Stimulated activated CD8-positive, alpha-beta memory T cell treated with anti-CD3 and anti-CD28 coated beads, Interleukin-7, amount 100 ng/mL, for 1 hour (primary cell): ENCODE results near the gene TMEM218.

Experiments used
- DNase-seq, 2 donors: peaks; one replicate each; pipeline ENCODE4 v3.0.0-alpha.2; 2020; ENCODE audit warnings: low read depth in 2 of 2

Gene TMEM218

DNA sequence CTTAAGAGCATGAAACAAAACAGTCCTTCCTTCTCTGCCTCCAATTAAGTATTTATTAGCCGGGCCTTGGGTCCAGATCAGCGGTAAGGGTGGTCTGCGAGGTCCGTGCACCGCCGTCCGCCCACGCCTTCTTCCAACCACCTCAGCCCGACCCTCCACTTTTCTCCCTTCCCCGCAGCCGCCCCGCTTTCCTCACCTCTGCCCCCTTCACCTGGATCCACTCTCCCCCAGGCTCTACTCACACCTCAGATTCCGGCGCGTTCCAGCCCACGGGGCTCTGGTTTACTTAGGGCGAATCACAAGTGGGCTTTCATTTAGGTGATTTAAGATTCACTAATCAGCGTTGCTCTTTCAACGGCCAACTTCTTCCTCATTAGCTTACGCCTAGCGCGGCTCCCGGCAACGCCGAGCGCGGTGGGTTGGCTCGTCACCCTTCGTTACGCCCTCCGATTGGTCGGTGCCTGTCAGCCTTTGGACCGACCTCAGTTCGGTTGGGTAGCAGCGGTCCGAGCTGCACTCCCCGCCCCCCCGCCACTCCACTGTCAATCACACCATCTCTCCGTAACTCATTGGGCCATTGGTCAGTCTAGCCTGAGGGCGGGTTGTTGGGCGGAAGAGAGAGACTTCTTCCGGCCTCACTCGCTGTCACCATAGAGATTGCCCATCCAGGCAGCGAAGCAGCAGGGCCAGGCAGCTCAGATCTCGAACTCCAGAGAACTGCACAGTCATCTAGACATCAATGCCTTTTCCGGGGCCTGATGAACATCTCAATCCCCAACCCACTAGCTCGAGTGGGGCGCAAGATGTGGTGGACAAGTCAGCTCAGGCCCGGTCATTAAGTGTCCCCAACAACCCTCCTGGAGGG lies at the start of gene TMEM218:
Gene TMEM218 (minus strand): TSS at position 284 of the 865 bp plus-strand sequence. CDS start 9,385 bp downstream, outside the sequence.
- DNase-seq = peak; percentile 86 to 91

DNA sequence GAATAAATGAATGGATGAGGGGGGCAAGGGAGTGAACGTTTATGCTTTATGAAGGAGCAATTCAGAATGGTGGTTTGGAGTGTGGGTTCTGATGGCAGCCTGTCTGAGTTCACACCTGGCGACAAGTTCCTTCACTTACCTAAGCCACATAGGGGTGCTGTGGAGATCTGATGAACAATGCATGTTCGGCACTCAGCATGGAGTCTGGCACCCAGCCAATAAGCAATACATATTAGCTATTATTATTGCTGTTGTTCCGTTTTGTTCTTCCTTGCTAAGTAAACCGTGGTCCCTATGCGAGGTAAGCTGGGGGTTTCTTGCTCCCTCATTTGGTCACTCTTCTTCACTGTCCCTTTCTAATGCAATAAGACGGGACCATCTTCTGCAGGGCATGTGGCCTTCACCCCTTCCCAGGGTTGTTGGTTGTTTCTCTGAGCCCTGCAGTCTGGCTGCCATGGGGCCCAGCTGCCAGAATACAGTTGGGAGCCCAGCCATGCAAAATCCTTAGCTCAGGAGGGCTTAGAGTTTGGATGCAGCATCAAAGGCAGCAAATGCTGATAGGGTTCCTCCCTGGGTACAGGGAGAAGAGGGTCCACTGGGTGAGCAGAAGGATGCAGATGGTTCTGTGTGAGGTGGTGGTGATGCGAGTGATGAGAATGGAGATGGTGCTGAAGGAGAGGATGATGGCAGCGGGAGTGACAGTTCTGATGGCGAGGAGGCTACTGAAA lies 46.7 kb upstream of the TMEM218 start:
- no peak for DNase-seq

DNA sequence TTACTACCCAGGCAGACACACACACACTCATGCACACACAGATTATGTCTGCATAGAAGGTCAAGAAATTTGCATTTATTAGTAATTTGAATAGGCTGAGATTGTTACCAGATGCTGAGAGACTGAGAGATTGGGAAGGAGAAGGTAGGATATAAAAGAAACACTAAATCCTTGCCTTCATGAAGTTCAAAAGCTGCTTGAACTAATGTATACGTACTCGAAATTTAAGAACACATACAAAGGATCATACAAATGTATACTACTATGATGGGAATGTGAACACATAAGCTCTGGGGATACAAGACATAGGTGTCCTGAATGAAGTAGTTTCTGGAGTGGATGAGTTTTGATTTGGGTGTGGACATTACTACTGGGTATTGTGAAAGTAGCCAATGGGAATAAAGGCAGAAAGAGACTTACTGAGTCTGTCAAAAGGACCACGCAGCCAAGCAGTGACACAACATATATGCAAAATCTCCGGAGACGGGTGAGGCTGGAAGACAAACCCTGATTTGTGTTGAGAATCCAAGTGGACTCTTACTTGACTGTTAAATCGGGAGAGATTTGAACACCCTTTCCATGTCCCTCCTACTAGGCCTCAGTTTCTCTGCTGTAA lies 45.8 kb upstream of the TMEM218 start:
- no peak for DNase-seq

DNA sequence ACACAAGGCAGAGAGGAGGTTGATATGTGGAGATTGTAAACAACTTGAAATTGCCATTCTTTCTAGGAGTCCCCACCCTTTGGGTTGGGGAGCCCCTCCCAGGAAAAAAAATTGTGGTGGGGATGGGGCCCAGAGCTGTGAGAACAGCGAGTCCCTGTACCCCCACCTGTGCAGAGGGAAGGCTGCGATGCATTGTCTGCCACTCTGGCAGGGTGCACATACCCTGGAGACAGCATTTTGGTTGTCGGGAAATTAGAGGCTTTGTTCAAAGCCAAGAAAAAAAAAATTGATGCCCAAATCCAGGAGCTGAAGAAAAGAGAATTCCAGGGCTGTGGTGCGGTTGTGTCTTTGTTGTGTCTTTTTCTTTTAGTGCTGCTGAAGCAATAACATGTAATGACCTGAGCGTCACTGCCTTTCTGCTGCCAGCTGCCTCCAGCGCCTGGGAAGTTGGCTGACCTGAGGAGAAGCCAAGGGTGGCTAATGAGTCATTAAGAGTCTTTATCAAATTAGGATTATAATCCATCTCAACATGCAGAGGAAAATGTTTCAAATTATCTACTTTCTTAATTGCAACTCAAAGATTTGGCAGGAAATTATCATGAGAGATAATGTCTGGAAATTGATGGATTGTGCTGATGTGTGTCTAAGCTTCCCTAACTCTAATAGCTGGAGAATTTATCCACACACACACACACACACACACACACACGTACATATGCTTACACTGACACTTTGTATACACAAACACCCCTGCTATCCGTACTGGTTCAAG lies 45.1 kb upstream of the TMEM218 start:
- no peak for DNase-seq

DNA sequence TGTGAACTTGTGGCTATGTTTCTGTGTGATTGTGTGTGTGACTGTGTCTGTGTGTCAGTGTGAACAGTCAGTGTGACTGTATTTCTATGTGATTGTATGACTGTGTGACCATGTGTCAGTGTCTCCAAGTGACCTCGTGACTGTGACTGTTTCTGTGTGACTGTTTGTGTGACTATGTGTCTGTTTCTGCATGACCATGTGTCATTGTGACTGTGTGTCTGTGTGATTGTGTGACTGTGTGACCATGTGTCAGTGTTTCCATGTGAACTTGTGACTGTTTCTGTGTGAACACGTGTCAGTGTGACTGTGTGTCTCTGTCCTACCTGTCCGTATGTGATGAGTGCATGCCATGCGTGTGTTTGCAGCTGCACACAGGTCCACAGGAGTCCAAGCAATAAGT lies 44.3 kb upstream of the TMEM218 start:
- no peak for DNase-seq

DNA sequence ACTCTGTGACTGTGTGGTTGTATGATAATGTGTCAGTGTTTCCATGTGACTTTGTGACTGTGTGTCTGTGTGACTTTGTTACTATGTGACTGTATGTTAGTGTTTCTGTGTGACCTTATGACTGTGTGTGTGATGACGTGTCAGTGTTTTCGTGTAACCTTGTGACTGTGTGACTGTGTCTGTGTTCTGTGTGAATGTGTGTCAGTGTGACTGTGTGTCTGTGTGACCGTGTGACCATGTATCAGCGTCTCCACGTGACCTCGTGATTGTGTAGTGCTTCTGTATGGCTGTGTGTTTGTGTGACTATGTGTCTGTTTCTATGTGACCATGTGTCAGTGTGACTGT lies 43.6 kb upstream of the TMEM218 start:
- no peak for DNase-seq

DNA sequence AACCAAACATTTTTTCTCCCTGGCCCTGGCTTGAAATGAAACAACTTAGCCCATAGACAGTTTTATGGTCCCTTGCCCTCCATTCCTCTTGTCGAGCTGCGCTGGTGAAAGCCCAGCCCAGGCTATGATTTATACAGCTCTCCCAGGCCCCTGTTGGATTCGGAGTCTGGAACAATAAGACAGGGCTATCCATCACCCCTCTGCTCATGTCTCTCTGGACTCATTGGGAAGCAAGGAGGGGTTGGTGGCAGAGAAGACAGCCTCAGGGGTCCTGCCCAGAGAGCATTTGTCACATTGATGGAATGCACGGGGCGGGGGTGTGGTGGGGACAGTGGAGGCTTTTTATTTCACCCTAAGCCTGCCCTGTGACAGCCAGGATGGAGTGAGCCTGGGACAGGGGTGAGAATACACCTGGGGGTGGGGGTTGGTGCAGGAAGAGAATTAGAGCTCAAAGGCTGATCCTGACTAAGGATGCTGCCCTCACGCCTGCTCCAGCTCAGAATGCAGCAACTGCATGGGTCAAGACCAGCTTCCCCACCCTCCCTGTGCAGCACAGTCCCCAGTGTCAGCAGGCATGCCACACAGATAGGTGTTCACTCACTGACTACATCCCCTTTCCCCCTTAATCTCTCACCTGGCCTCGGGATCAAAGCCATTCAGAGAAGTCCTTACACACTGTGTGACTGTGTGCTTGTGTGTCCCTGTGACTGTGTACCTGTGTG lies 43.1 kb upstream of the TMEM218 start:
- DNase-seq = no peak

DNA sequence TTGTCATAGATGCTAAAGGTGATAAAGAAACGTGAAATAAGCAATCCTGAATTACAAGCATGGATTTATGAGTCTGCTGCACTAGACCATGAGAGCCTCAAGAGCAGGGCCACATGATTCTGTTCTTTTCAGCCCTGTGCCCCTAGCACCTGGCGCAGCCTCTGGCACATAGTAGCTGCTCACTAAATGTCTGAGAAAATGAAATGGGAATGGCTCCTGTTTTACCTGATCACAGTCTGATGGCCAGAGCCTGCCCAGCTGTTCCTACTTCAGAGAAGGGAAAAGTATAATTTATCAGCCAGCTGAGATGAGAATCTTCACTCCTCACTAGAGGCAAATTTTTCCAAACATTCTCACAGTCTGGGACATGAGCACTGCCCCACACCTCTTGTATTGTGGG lies 42.4 kb upstream of the TMEM218 start:
- DNase-seq = no peak

DNA sequence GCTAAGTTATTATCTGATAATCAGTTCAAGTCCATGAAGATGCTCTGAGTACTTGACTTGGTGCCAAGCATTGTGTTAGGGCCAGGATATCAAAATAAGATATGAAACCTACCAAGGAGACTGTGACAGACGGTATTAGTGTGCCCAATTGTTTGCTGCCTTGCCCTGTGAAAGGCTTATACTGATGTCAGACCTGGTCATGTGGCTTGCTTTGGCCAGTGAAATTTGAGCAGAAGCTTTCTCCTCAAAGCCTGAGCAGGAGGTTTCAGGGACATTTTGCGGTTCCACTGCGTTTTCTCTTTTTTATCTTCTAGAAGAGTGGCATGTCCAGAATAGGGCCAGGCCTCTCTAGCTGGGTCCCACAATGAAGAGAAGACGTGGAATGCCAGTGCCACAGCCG lies 37.3 kb upstream of the TMEM218 start:
- no peak for DNase-seq

DNA sequence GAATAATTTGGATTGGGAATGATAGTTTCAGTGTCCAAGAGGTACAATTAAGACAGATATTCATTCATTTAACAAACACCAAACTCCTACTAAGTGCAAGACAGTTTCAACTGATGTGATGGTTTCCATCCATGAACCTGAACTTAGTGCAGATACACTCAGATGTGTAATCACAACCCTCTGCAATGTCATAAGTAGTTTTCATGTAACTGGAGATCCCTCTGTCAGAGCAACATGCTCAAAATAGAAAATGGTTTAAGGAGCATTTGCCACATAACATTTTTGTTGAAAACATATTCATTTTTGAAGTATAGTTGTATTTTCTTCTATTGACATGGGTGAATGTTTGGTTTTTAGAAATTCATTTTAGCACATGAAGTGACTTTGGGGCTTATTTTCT lies 36.6 kb upstream of the TMEM218 start:
- DNase-seq = no peak

DNA sequence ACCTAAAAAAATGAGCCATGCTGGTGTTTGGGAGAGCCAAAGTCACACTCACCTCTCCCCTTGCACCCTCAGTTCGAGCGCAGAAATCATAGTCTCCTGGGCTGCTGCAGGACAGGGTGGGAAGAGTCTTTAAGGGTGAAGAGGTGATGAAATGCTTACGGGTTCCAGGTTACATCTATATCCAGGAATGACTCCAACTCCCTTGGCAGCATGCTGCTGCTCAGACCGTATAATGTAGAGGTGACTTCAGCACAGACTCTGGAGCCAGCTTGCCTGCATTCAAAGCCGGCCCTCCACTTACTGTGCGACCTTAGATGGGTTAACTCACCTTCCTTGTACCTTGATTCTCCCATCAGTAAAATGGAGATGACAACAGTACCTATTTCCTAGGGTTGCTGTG lies 35.9 kb upstream of the TMEM218 start:
- no peak for DNase-seq

DNA sequence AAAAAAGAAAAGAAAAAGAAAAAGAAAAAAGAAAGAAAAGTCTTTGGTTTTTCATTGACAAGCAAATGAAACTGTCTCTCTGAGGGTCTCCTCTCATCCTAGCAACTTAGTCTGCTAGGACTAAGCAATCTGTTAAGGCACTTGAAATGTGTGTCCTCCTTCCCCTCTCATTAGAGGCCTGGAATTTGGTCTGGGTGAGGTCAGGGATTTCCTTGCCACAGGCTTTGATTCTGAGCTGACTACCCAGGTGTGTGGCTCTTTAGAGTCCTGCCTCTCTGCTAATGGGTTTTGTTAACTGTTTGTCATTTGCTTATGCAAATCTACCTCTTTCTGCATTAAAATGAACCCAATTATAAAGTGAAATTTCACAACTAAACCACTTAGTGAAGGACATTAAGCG lies 34.8 kb upstream of the TMEM218 start:
- DNase-seq = no peak

DNA sequence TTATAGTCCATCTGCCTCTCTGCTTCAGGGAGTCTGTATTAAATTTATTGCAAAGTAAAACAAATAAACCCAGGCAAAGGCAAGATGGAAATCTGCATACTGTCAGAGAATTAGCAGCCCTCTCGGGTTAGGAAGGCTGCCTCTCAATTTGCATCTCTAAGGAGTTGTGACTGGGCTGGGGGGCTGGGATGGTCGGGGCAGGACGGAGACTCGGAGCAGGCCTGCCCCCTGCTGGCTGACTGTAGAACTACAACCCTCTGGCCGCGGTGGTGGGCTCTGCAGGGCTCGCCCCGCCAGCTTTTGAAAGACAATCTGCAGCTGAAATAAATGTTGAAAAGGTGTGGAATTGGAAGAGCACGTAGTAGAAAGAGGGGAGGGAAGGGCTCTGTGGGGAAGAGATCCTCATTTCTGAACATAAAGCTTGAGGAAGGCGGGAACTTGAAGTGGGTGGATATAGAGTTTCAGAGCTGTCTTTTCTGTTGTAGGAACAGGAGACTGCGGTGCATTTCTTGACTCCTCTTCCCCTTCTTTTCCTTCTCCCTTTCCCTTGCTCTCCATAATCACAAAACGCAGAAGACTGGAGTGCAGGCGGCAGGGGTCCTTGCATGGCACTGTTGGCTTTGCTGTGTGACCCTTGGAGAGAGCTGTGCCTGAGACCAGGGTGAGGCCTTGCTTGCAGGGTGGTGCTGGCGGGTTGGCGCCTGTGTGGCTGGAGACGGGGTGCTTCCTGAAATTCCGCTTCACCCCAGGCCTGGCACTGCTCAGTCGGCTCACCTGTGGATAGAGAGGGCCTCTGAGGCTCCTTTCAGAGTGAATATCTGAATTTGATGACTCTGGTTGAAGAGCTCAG lies 30.5 kb upstream of the TMEM218 start:
- DNase-seq = peak; percentile 29 to 52

DNA sequence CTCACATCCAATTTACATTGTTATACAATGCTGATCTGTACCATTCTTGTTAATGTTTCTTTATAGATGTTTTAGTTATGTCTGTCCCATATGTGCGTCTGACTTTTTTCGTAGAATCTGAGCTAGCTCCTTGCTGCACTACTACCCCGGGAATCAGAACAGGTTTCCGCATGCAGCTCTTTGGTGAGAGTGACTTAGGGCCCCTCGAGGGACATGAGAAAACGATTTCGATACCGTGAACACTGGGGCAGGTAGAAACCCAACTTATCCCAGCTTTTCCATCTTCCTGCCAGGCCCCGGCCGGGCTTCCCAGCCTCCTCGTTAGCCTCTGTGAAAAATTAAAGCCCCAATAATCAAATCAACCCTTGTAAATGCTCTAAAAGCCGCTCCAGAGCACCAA lies 29.8 kb upstream of the TMEM218 start:
- DNase-seq = no peak

DNA sequence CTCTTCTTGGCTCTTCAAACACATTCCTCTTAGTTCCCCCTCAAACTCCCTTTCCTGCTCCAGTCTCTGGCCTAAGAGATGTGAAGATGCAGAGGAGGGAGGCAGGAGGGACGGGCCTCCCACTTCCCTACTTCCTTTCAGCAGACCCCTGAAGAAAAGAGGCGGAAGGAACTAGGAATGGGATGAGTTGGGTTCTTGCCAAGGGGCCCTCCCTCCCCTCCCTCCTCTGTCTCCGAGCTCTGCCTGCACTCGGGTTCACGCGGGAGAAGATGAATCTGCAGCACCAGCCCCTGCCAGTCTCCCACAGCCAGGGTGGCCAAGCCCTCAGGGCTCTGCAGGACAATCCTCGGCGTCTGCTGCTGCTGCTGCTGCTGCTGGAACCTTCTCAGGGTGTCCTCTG lies 28.8 kb upstream of the TMEM218 start:
- DNase-seq = no peak

DNA sequence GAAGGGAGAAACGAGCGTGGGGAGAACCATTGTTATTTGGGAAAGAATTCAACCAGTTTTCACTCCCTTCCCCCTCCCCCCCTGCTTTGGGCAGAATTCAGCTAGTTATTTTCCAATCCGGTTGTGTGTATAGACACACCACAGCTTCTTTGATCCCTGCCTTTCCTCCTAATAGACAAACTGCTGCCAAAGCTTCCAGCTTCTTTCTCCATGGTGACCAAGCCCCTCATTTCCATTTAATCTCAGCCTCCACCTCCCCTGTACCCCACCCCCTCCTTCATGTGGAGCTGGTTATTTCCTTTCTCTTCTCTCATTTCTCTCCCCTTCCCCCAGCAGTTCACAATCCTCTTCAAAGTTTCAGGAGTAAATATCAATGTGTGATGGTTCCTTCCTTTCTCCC lies 28.4 kb upstream of the TMEM218 start:
- no peak for DNase-seq

DNA sequence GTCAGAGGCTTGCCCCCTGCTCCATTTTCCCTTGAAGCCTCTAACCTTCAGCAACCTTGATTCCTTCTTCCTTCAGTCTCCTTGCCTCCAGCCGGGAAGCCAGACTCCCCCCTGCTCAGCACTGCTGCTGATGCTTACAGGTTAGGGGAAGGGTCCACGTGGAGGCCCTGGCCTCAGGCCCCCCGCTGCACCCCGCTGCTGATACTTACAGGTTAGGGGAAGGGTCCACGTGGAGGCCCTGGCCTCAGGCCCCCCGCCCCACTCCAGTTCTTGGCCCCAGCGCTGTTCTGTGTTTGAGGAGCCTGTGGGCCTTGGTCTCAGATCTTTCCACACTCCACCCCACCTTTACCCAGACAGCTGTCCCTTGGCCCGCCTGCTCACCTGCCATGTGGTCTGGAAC lies 27.5 kb upstream of the TMEM218 start:
- DNase-seq = no peak

DNA sequence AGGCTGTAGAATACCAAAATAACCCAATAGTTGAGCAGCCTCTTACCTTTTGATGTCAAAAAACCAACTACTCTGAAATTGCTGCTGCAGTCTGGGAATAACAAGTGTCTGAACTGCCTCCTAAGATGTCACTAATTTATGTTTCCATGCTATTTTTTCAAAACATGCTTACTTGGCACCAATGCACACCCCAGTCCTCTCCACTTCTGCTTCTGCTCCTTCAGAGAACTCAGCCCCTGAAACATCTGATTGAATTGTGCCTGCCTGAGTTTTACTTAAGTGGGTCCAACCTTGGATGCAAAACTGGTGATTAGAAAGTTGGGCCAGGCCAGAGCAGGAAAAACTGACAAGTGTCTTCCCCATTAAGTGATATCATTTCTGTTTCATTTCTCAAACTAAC lies 24.6 kb upstream of the TMEM218 start:
- no peak for DNase-seq

DNA sequence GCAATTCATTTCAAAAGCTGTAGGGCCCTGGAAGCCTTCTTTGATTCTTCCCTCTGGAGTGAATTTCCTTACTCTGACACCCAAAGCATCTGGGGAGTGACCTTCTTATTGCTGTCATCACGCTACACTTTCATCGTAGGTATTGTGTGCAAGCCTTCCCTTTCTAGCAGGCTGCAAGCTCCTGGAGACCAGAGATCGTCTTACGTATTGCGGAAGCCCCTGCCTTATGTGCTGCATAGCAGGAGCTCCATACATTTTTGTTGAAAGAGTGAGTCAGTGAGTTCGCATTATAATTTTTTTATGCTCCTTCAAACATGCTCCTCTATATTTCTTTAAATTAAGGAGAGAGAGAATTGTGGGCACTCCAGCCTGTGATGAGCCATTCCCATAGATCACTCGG lies 21.2 kb upstream of the TMEM218 start:
- DNase-seq = no peak

DNA sequence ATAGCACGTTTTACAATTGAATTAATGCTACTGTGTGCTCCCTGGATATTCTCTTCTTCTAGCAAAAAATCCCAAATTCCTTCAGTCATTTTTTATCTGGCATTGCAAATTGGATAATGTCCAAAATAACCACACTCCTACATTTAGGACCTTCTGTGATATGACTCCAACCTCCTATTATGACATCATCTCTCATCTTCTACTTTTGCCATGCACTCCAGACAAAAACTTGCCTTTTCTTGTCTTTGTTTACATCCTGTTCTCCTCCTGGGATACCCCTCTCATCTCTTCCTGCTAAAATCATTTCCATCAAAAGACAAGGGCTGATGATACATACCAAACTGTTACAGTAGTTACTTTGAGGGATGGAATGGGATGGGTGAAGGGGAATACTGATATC lies 20.6 kb upstream of the TMEM218 start:
- DNase-seq = no peak
